HG02870 (cell line): Measurements from ENCODE around the gene RBBP8NL.

ENCODE experiments used
- ATAC-seq: cut with Tn5 transposase; IDR thresholded peaks from one replicate; pipeline ENCODE4 v1.9.1; 2021; ENCODE audit warnings: mild to moderate bottlenecking, moderate library complexity; ENCODE audit not compliant: unreplicated experiment

RBBP8NL gene, protein sequence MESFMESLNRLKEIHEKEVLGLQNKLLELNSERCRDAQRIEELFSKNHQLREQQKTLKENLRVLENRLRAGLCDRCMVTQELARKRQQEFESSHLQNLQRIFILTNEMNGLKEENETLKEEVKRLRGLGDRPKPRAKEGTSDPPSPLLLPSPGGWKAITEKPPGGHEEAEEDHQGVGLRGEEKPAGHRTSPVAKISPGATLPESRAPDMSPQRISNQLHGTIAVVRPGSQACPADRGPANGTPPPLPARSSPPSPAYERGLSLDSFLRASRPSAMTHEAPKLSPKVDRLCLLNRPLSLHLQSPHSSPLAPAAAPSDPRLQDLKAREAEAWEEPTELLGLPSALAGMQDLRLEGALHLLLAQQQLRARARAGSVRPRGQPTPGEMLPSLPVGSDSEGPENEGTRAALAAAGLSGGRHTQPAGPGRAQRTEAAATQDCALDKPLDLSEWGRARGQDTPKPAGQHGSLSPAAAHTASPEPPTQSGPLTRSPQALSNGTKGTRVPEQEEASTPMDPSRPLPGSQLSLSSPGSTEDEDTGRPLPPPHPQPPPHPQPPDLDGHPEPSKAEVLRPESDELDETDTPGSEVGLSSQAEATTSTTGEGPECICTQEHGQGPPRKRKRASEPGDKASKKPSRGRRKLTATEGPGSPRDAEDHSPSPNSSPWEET

DNA sequence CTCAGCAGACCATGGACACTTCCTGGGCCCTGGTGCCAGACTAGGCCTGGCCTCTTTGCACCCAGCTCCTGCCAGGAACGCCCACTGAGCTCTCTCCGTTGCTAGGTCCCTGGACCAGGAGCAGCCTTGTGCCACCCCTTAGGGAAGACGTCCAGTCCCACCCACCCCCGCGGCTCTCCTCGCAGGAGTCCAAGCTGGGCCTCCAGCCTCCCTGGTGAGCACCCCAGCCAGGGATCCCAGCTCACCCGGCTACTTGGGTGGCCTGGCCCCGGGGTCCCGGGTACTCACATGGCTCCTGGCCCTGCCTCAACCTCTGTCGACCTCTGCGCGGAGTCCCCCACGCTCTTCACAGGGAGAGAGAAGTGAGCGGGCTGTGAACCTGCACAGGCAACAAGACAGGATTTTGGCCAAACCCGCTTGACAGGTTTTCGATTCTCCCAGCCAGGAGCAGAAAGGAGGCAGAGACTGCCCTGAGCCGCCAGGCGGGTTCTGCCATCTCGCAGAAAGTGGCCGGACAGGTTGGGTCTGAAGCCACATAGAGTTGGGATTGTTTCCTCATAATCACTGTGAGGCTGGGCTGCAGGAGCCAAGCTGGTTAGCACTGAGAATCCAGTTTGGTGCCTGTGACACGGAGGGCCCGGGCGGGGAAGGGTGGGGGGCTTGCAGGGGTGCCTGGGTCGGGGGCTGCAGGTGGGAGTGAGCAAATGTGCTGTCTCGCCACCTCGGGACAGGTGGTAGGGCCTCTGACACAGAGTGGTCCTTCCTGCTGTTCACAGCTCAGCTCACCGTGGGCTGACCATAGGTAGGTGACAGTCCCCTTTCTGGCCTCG is at the start of gene RBBP8NL:
TSS of gene RBBP8NL (minus strand) at position 368 of the 830 bp plus-strand sequence. CDS start 7,892 bp downstream, outside the sequence.
- no peak for ATAC-seq

DNA sequence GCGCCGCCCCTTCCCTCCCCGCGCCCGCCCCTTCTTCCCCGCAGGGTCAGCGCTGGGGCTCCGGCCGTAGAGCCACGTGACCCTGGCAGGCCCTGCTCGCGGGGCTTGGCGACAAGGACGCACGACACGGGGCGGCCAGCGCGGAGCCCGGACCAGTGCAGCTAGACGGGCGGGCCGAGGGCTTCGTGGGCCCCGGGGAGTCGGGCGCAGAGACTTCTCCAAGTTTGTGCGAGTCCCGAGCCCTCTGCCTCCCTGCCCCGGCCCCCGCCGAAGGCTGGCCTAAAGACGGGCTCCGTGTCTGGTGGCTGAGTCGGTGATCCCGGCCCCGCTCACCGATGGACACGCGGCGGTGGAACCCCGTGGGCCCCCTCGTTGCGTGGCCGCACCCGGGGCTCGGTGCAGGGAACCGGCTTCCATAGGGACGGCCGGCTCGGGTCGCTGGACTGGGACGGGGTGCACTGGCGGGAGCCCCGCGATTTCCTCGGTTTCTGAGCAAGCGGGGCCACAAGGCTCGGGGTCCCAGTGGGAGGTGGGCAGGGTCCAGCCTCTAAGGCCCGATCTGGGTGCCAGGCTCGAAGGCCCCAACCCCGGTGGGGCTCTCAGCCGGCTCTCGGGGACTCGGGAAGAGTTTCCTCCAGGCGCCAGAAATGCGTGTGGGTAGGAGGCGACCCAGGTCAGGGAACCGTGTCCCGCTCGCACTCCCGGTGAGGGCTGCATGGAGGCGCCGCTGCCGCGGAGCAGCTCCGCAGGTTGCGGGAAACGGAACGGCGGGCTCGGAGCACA is 48.9 kb upstream of the RBBP8NL start:
- ATAC-seq, result no peak

DNA sequence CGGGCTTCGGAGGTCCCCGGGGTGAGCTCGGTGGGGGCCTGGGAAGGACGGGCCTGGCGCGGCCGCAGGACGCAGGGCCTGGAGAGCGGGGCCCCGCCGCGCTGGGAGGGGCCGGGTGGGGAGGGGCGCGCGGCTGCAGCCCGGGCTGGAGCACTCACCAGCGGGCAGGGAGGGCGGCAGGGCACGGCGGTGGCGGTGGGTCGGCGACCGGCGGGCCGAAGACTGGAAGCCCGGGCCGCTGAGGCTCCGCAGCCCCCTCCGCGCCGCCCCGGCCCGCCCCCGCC is 48.4 kb upstream of the RBBP8NL start, which contains the start of gene GATA5:
TSS of gene GATA5 (minus strand) at position 224 of the 284 bp plus-strand sequence. CDS start 474 bp downstream, outside the sequence.
- ATAC-seq, result no peak

DNA sequence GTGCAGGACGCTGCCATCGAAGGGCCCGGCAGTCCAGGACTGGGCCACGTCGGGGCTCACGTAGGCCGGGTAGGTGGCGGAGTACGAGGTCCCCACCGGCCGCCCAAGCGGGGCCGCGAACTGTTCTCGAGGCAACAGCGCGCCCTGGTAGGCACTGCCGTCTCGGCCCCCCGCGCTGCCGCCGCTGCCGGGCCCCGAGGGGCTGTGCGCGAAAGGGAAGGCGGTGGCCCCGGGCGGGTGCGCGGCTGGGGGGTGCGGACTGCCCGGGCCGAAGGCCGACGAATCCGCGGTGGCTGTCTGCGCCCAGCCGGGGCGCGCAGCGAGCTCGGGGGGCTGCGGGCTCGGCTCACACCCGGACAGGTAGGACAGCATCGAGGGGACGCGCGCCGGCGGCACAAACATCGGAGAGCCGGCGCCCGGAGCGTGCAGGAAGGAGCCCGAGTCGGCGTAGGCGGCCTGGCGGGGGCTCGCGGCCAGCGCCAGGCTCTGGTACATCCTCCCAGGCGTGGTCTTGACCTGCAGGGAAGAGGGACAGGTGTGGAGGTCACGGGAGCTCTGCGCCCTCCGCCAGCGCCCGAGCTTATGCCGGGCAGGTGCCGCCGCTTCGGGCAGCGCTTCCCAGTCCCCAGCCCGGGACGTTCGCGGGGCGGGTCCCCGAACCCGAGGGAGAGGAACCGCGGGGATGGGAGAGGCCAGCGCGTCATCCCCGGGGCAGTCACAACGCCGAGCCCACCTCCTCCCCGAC is 47.9 kb upstream of the RBBP8NL start:
- ATAC-seq, result no peak

DNA sequence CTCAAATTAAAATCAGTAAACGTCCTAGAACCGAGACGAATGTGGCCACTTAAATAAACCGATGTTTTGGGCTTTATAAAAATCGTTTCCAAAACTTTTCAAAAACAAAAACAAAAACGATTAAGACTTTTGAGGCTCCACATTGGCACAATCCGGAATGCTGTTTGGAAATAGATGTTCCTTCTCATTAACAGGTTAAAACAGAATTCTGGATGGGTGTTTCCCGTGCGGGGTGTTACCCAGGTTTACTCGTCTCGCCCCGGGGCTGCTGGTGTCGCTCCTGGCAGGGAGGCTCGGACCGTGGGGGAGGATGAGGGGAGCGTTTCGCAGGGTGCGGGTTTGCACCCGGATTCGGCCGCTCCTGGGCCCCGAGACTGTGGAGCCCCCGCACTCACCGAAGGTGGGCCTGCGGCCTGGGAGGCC is 47.3 kb upstream of the RBBP8NL start:
- no peak for ATAC-seq

DNA sequence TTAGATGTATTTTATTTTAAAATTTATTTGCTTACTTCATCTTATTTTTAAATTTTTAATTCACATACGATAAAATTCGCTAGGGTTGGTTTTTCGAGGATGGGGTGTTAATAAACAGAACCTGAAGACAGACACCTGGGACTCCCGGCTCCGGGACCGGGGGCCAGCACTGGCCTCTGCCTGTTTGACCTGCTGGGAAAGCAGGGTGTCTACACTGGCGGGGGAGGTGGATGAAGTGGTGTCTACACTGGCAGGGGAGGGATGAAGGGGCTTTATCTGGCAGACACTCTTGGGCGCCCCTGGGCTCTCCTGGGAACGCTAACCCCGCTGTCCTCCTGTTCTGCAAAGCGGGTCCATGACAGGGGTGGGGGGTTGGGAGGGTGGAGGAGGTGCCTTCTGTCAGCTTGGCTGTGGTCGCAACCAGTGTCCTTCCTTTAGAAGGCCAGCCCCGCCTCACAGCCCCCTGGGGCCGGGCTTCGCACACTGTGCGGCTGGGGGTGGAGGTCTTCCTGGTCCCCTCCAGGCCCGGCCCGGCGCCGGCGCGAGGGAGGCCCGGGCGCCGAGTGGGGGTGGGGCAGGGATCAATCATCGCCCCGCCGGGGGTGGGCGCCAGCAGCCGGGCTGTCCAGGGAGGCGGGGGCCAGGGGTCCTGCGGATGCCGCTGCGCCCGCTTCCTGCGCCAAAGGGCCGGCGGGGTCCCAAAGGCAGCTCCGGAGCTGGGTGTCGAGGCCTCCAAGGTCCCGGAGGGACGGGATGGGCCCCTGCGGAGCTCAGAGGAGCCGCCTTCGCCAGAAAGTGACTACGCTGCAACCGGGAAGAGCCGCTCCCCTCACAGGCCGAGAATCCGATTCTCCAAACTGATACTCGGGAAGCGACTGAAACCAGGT is 46.6 kb upstream of the RBBP8NL start:
- ATAC-seq, result no peak

DNA sequence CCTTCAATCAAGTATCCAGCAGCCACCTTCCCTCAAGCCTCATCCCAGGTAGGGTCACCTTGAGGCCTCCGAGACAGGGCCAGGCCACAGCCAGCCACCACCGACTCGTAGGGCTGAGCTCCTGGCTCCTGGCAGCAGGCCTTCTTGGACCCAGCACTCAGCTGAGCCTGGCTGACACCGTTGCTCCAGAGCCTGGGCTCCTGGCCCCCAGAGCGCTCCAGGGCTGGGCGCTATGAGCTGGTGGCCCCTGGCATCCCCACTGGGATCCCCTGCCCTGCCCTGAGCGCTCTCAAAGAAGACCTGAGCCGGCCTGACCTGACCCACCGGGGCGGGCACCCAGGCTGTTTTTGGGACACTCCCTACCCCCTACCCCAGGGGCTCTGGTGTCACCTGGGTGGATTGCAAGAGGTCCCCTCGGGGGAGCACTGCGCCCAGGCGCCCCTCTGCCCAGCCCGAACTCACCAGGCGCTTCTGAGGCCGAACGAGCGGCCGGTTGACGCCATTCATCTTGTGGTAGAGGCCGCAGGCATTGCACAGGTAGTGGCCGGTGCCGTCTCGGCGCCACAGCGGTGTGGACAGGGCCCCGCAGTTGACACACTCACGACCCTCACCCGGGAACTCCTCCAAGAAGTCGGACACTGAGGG is 45.7 kb upstream of the RBBP8NL start:
- ATAC-seq, result no peak

DNA sequence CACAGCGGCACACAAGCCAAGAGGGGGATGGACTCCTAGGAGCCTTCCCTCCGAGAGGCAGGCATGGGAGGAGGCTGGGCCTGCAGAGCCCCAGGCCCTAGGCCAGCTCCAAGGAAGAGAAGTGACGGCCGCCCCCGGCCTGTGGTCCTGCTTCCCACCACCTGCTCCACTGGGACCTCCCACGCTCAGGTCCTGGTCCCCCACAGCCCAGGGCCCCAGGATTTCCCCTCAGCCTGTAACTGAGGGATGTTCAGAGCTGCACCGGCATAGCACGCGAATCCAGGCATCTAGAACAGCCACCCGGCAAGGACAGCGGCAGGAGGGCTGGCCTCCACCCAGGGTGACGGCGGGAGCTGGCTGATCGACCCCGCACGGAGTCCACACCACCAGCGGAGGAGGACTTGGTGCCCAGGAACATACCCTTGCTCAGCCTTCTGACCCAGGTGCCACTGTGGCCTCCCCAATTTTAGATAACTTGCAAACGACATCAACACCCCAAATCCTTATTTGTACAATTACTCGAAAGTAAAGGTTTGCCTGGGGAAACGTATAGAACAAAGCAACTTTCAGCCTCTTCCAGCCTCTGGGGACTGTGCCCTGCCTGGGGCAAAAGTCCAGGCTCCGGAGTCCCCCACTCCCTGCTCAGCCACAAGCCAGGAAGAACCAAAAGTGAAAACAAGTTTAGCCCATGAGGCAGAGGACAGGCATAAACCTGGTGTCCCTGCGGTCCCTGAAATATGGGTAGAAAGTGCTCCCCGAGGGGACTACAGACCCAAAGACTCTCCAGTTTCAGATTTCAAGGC is 45.0 kb upstream of the RBBP8NL start:
- ATAC-seq, result no peak

DNA sequence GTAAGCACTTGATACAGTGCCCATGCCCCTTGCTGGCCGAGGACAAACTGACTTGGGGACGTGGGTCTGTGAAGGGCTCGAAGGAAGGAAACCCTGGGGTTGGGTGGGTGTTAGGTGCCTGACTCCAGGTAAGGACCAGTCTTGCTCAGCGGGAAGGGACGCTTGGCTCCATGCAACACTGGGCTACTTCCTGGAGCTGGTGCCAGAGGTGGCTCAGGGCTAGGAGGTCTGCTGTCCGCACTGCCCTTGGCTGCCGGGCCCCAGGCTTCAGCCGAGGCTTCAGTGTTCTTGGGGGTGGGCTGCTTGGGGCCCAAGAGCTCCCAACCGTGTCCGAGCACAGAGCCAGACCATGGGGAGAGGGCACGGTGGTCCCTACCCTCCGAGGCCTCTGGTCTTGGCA is 43.1 kb upstream of the RBBP8NL start:
- ATAC-seq, result no peak

DNA sequence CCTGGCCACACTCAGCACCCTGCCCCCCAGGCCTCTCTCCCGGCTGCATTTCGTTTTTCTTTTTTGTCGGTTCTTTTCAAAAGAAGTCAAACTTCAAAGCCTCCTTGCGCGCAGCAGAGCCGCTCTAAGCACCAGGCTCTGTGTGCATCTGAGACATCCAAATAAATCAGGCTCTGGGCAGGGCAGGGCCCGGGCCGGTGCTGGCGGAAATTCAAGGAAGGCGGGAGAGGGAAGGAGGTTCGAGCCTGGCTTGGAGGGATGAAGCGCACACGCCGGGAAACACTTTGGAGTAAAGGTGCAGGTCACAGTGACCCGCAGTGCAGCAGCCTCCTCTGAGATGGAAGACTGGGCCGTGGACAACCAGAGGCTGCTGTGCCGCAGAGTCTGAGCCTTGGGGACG is 42.7 kb upstream of the RBBP8NL start:
- no peak for ATAC-seq

DNA sequence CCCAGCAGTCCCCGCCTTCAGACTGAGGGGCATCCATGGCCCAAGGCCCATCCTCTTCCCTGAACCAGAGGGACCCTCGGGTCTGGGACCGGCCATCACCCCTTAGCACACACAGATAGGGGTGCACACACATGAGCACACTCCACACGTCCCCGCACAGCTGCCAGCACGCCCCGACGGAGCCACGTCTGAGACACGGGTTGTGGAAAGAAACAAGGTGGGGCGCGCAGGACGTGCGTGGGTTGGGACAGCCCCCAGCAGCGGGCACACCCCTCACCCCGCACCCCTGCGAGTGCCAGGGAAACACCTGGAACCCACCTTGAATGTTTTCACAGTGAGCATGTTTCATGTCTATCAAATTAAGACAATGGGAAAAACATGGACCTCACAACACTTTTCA is 42.0 kb upstream of the RBBP8NL start:
- no peak for ATAC-seq

DNA sequence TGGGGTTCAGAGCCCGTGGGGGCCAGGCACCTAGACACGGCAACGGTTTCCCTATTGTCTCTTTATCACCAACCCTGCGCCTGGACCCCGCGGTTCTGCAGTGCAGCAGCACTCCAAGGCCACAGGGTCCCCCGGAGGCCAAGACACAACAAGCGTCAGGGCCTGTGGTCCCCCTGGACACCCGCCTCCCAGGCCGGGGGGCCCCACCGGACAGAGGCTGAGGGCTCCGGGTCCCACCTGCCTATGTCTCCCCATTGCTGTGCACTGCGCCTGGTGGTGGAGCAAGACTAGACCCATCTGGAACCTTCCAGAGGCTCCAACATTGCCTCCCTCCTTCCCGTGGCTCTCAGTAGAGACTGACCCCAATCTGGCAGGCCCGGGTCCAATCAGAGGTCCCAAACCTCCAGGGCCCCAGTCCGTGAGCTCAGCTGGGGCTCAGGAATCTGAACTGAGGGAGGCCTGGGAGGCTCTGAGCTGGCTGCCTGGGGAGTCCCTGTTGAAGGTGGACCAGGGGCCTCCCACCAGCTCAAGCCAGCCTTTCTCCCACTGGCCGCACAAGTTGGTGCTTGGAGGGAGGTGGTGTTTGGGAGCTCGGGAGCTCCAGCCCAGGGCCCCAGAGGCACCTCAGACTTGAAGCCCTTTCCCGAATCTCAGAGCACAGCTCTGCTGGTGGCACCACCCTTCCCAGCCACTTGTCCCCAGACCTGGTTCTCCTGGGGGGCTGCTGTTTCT is 39.6 kb upstream of the RBBP8NL start:
- ATAC-seq, result no peak

DNA sequence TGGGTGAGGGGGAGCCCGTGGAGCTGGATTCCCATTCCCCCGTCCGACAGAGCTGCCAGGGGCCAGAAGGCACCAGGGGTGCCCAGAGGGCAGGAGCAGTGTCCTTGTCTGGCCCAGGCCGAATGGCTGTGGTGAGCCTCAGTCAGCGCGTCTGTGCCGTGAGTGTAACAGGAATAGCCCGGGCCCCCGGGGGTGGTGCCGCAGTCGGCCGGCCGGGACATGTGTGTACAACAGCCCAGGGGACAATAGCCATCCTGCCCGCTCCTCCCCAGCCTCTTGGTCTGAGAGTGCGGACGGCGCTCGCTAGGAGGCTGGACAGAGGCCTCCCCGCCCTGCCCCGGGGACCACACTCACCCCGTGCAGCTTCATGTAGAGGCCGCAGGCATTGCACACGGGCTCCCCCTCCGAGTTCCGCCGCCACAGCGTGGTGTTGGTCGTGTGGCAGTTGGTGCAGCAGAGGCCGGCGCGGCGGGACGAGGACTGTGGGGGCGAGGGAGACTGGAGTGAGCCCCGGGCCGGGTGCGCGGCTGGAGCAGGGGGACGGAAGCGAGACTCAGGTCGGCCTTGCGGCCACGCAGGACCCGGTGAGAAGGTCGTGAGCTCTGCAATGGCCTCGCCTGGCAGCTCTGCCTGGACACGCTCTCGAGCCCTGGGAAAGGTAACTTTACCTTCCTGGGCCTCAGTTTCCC is 38.9 kb upstream of the RBBP8NL start:
- no peak for ATAC-seq

DNA sequence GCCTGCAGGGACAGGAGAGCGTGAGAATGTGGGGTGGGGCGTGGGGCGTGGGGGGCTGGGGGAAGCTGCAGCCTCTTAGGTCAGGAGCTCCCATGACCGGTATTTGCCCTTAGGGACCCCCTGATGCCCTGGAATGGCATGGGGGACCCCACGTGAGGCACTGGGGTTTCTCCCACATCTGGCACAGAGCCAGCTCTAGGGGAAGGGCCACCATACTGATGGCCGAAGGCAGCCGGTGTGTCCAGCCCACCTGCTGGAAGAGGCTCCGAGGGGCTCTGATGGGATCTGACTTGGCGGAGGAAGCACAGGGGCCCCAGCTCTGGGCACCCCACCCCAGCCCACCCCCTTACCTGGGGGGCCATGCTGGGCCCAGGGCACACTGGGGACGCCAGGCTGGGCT is 37.7 kb upstream of the RBBP8NL start:
- ATAC-seq, result no peak

DNA sequence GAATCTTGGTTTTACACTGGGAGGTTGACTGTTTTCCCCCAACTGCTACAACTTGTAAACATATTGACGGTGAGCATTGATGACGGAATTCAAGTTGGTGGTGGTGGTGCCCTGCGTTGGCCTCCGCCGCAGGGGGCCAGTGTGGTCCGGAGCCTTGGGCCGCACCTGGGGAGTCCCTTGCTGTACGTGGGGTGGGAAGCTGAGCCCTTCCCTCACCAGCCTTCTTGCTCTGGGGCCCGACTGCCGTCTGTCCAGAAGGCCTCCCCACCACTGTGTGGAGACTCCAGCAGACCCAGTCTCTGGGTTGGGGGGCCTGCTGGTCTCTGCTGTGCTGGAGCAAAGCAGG is 37.1 kb upstream of the RBBP8NL start:
- ATAC-seq, result no peak

DNA sequence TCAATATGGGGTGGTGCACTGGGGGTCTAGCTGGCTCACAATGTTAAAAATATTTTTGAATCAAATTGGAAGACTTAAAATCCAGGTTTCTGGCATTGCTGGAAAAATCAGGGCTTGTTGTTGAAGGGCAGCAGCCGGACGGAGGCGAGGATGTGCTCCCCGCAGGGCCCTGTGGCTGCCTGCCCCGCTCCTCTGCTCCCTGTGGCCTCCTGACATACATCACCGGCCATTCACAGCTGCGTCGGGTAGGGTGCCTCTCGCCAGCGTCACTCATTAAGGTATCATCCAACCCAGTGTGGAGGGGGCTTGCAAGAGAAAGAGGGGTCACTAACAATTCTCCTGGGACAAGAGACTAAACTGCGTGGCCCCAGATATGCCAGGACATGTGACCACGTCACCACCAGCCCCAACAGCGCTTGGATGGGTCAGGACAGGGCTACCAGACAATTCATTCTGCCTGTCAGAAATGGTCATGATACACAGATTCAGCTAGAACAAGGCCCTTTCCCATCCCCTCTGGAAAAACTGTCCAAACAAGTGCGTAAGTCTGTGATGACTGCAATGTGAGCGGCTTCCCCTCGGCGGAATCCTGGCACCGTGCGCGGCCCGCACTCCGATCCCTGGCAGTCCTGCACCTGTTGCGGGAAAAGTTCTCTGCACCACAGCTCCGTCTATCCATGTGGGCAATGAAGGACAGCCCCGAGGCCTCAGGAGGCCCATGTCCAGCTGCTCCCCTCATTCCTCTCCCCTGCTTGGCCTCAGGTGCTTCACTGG is 36.5 kb upstream of the RBBP8NL start:
- ATAC-seq, result no peak
